ENCODE data around the gene RAP1GAP2.

- TF ChIP-seq POLR2AphosphoS5 (IDR thresholded peaks at IDR 0.05; ENCODE audit: low read depth, low read length) (no peak), TAF1 (IDR thresholded peaks at IDR 0.05; ENCODE audit: low read depth, low read length) (no peak), PAX5 (IDR thresholded peaks at IDR 0.05; ENCODE audit: insufficient read depth, low read length, severe bottlenecking) (no peak), SPI1 (IDR thresholded peaks at IDR 0.05; ENCODE audit: low read depth, low read length) (no peak)
Measured at GRCh38 chr17:2880050-2880449, 83.8 kb downstream of the RAP1GAP2 start.
